Stimulated activated CD8-positive, alpha-beta memory T cell treated with anti-CD3 and anti-CD28 coated beads, Interleukin-15, amount 100 ng/mL, for 48 hours (primary cell): Measurements from ENCODE around the gene YBX1.
A peak's percentile ranks its signal among the peaks of the same experiment; 100 is the strongest.

Source experiments
- DNase-seq, 2 donors: peaks; one replicate each; pipeline ENCODE4 v3.0.0-alpha.2; 2020; ENCODE audit warnings: low read depth in 2 of 2

Gene YBX1

GRCh38 chr1:42734201-42735035 is 52.2 kb downstream of the YBX1 start:
- DNase-seq: no peak

GRCh38 chr1:42735056-42735455 is 52.8 kb downstream of the YBX1 start:
- no peak for DNase-seq

- DNase-seq: no peak
Measured at GRCh38 chr1:42735477-42736105, 53.4 kb downstream of the YBX1 start.

- no peak for DNase-seq
Measured at GRCh38 chr1:42736152-42736551, 53.9 kb downstream of the YBX1 start.

DNA sequence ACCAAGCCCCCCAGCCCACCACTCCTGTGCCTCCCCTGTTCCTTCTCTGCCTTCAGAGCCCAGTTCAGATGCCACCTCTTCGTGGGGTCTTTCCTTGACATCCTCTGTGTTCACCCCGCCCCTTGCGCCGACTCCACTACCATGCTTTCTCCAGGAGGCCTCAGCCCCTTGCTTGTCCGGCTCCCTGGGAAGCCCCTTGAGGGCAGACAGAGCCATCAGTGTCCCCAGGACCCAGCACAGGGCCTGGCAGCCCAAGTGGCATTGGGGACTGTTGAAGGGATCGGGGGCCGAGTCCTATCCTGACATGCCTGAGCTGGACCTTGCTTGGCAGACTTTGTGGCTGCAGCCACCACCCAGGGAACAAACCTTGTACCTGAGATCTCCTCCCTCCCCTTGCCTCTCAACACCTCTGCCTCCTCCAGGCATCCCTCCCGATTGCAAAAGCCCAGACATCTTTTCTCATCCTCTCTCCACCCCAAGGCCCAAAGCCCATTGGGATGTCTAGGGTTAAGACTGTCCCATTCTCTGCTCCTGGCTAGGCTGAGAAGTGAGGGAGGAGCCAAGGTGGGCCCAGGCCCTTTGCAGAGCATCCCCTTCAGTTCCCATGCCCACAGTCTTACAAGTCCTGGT is 54.5 kb downstream of the YBX1 start:
- DNase-seq: no peak

DNA sequence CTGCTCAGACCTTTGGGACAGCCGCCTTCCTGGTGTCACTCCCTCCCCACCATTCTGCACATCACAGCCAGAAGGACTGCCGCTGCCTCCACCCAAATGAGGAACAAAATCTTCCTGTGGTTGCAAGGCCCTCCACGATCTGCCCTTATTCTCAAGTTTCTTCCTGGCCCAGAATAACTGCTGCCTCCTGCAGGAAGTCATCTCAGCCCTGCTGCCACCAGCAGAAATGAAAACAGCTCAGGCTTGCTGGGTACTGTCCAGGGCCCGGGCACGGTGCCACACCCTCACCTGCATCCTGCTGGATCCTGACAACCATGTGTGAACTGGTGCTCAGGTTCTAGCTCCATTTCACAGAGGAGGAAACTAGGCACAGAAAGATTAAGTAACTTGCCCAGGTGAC is 55.0 kb downstream of the YBX1 start:
- DNase-seq: no peak

DNA sequence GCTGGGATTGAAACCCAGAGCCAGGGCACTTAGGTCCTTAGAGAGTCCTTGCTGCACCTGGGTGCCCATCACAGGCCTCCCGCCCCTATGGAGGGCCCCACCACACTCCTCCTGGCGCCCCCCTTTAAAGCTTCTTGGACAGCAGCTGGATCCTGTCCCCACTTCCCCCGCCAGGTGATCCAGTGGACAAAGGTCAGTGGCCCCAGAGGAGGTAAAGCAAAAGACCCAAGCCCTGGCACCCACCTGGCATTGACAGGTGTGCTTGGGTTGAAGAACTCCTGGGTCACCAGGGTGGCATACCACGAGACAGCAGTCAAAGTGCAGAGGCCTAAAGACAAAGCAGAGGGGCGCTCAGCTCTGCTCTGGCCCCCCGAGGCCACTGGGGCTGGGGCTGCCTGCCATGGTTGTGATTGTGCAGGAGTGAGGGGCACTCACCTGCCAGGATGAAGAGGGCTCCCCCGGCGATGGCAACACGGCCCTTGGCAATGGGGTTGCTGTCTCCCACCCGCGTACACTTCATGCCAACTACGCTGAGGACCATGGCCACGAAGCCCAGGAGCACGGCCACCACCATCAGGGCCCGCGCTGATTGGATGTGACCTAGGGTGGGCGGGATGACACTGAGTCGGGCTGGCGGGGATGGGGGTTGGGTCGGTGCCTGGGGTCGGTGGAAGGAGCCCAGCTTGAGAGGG is 55.9 kb downstream of the YBX1 start:
- no peak for DNase-seq

- no peak for DNase-seq
Measured at GRCh38 chr1:42738678-42739226, 56.5 kb downstream of the YBX1 start.

GRCh38 chr1:42739753-42740700 is 57.8 kb downstream of the YBX1 start, which contains the start of gene CLDN19:
CLDN19 (minus strand) TSS chr1:42740236; CDS start chr1:42740063, 173 bp downstream.
- DNase-seq: no peak

GRCh38 chr1:42740851-42741580 is 58.8 kb downstream of the YBX1 start:
- no peak for DNase-seq

GRCh38 chr1:42741706-42742105 is 59.5 kb downstream of the YBX1 start:
- DNase-seq: no peak

GRCh38 chr1:42742141-42742540 is 59.9 kb downstream of the YBX1 start:
- DNase-seq: no peak

GRCh38 chr1:42742617-42743316 is 60.5 kb downstream of the YBX1 start:
- DNase-seq: no peak

DNA sequence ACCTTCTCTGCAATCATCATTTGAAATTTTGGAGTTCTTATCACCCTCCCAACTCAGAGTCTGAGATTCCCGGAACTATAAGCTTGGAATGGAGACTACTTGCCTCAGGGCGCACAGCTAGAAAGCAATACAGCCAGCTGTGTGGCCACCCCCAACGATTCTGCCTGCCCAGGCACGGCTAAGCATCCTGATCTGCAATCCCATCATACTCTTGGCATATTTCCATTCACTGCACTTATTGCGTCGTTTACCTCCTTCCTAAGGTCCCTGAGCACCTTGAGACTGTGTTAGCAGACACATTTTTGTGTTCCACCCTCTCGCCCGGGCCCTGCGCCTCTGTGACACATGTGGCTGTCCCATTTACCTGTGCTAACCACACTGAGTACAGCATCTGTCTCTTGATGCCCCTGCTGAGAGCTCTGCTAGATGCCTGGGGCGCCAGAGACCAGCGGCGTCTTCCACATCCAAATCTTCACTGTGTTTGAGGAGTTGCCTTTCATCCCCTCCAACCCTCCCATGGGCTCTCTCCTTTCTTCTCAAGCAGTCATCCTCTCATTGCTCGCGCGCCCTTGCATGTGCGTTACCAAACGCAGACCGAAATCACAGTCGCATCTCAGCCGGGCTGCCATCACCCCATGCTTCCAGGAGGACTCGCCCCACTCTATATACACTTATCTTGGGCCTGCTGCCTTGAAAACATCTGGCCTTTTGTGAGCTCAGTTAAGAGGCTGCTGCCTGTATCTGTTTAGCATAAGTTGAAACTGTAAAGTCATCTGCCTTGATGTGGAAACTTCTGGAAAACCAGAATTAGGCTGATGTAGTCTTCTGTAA is 61.3 kb downstream of the YBX1 start:
- no peak for DNase-seq

- DNase-seq: no peak
Measured at GRCh38 chr1:42744148-42744413, 61.9 kb downstream of the YBX1 start.

DNA sequence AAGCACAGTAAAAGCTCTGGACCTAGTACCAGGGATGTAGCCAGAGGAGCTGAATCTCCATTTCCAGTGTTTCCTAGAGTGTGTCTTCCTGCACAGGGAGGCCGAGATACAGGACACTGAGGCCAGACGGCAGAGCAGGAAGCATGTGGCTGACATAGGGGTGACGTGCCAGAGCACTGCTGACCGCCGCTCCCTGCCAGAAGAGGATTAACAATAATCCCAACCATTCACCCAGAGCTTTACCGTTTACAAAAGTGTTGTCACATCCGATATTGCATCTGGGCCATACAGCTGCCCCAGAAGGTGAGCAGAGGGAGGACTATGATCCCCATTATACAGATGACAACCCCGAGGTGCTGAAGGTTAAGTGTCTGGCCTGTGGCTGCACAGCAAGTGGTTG is 63.6 kb downstream of the YBX1 start:
- DNase-seq: no peak

GRCh38 chr1:42746436-42747105 is 64.4 kb downstream of the YBX1 start:
- no peak for DNase-seq

- DNase-seq: peak in 1 of 2 donors; percentile 17
Measured at GRCh38 chr1:42747125-42747524, 64.9 kb downstream of the YBX1 start.
